Adrenal gland (tissue), 12 donors: ENCODE results near the gene CRTC1. TPM values are rescaled to one million over a fixed set of nuclear protein-coding genes. Genes with fewer than 3 reads are reported as not detected.

Experiments
- DNase-seq, 7 donors: peaks; one replicate each; pipeline ENCODE4 v3.0.0-alpha.2; 2019 to 2020
- H3K27ac ChIP-seq, 5 donors: fragments of 200-600 bp; sonication (generic) in 4 of 5; 1 replicate in 3 of 5; 2 replicates in 2 of 5; pipeline versions ENCODE4 v1.5.1 to v1.8.0; 2016 to 2020; ENCODE audit warnings: mild to moderate bottlenecking in 1 of 5
- H3K27me3 ChIP-seq: fragments of 200-600 bp; 2 replicates; pipeline ENCODE4 v1.8.0; 2021
- H3K36me3 ChIP-seq, 2 donors: fragments of 200-600 bp; replicated peaks in 1 of 2; 1 replicate in 1 of 2; 2 replicates in 1 of 2; pipeline versions ENCODE4 v1.5.1 to v1.8.0; 2018 to 2022
- H3K4me1 ChIP-seq, 2 donors: fragments of 200-600 bp; replicated peaks in 1 of 2; 1 replicate in 1 of 2; 2 replicates in 1 of 2; pipeline versions ENCODE4 v1.5.1 to v1.8.0; 2018 to 2021
- H3K4me3 ChIP-seq, 4 donors: fragments of 200-600 bp; sonication (generic) in 3 of 4; one replicate each; pipeline ENCODE4 v1.5.1; 2016 to 2018
- H3K9me3 ChIP-seq, 3 donors: fragments of 200-600 bp; sonication (generic) in 1 of 3; replicated peaks in 1 of 3; 1 replicate in 2 of 3; 2 replicates in 1 of 3; pipeline versions ENCODE4 v1.5.1 to v1.8.0; 2016 to 2021
- CTCF ChIP-seq, 6 experiments: fragments of 450-650 bp in 4 of 6; fragments of 200-600 bp in 2 of 6; sonication (generic) in 1 of 6; IDR thresholded peaks; 1 replicate in 5 of 6; 2 replicates in 1 of 6; pipeline versions ENCODE4 v1.5.1 to v1.8.0; 2016 to 2021; ENCODE audit warnings: antibody characterized with exemption in 6 of 6, mild to moderate bottlenecking in 2 of 6, moderate library complexity in 1 of 6
- POLR2A ChIP-seq, 2 donors: fragments of 450-650 bp; IDR thresholded peaks; one replicate each; pipeline ENCODE4 v1.6.1; 2017; ENCODE audit warnings: antibody characterized with exemption in 2 of 2, mild to moderate bottlenecking in 2 of 2, moderate library complexity in 1 of 2
- WGBS, 4 donors: extraction: QIAGEN DNeasy Blood & Tissue Kit in 2 of 4; methylation state at CpG; one replicate each; pipeline versions ENCODE4 v1.1.5 to v1.1.7; 2013 to 2017; 5-methylcytosine and 5-hydroxymethylcytosine counted together
- intact Hi-C, 2 donors: fragments of 100-400 bp; cut with DNase I; formaldehyde crosslinking; loops; one replicate each; pipeline versions ENCODE4 v1.14.1 to v1.15.0; 2022 to 2023
- polyA plus RNA-seq, 3 donors: library from polyadenylated mRNA; stranded (reverse); fragments of 200-250 nt in 2 of 3; fragments of 350-450 nt in 1 of 3; fragmentation: Illumina TruSeq in 1 of 3; extraction: RNeasy Lipid Tissue Mini Kit (QIAGEN cat#74804) in 1 of 3; gene quantifications; one replicate each; pipeline ENCODE4 v1.2.3, GENCODE V29; 2013 to 2014
- total RNA-seq, 9 donors: library from RNA; depleted of rRNA in 4 of 9; stranded (reverse); fragments of >200 nt in 4 of 9; fragments of 120-200 nt in 1 of 9; fragmentation: NEBNext Ultra II Directional in 1 of 9; extraction: Animal tissue kit (Norgen Biotek cat#: 25700) in 1 of 9; gene quantifications; one replicate each; pipeline versions ENCODE4 v1.1.0 to v1.2.4, GENCODE V29; 2013 to 2023
- donor health status: healthy with polysubstance abuse.
- donor health status: Bipolar disorder and iron deficiency.
- donor health status: DM: yes; HTN: yes; CAD: no.
- donor health status: DM: no; HTN: no; CAD: no.
- donor health status: DM: no; HTN: no; CAD: no.
- donor health status: DM: yes; HTN: yes; CAD: no.

The CRTC1 gene
- total and polyA plus RNA-seq, 12 donors = 3.1 to 38.1 (median 10.3) TPM

DNA sequence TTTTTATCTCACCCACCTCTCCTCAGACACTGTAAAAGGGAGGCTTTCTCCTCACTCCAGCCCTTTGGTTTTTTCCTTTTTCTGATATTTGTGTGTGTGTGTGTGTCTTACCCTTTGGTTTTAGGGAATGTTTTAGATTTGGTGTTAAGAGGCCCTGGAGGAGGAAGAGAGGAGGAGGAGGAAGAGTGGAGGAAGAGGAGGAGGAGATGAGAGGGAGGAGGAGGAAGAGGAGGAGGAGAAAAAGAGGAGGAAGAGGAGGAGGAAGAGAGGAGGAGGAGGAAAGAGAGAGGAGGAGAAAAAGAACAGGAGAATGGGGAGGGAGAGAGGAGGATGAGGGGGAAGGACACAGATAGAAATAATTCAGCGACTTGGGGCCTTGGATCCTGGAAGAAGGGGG lies 36.1 kb upstream of the CRTC1 start:
- DNase-seq = no peak
- WGBS, 4 donors = 73 to 95% (median 88%) methylated on average over 1 of the region's 1 CpG
- Histone ChIP-seq H3K9me3 (no peaks in the 10 kb centered on the region), H3K4me1 (peaks cover 7 to 30% of the 10 kb centered on the region in 2 donors), H3K27me3 (no peaks in the 10 kb centered on the region), H3K36me3 (no peaks in the 10 kb centered on the region), H3K4me3 (no peak overlapping the region), H3K27ac (peak overlapping the region in 1 of 5 donors; percentile 10)
- TF ChIP-seq CTCF (IDR thresholded peaks at IDR 0.05) (no peak), POLR2A (IDR thresholded peaks at IDR 0.05) (no peak)
- intact Hi-C loops = no loop called here

- no peak for DNase-seq
- Histone ChIP-seq H3K27ac (peak overlapping the region in 2 of 5 donors; percentile 10 to 83), H3K27me3 (no peaks in the 10 kb centered on the region), H3K4me3 (no peak overlapping the region), H3K9me3 (no peaks in the 10 kb centered on the region), H3K4me1 (peaks cover 7 to 30% of the 10 kb centered on the region in 2 donors), H3K36me3 (no peaks in the 10 kb centered on the region)
- intact Hi-C loops = no loop called here
- 90 to 100% (median 98%) methylated on average over 3 to 10 of the region's 10 CpGs for WGBS, 4 donors
- TF ChIP-seq POLR2A (IDR thresholded peaks at IDR 0.05) (no peak), CTCF (IDR thresholded peaks at IDR 0.05) (no peak)
Measured at GRCh38 chr19:18647807-18648206, 35.7 kb upstream of the CRTC1 start.

- peak in 1 of 7 donors; percentile 79 for DNase-seq
- H3K27ac ChIP-seq = peak overlapping the region in 4 of 5 donors; percentile 60 to 86 (median 80)
- H3K36me3 ChIP-seq = no peaks in the 10 kb centered on the region
- no peaks in the 10 kb centered on the region for H3K9me3 ChIP-seq
- no peaks in the 10 kb centered on the region for H3K27me3 ChIP-seq
- TF ChIP-seq POLR2A (IDR thresholded peaks at IDR 0.05) (no peak), CTCF (IDR thresholded peaks at IDR 0.05) (no peak)
- 60 to 80% (median 69%) methylated on average over 2 to 13 of the region's 13 CpGs for whole genome bisulfite sequencing, 4 donors
- intact Hi-C loops = no loop called here
- H3K4me1 ChIP-seq = peaks cover 7 to 30% of the 10 kb centered on the region in 2 donors
- H3K4me3 ChIP-seq = no peak overlapping the region
Measured at GRCh38 chr19:18648973-18649315, 34.5 kb upstream of the CRTC1 start.

- Histone ChIP-seq H3K36me3 (no peaks in the 10 kb centered on the region), H3K9me3 (no peaks in the 10 kb centered on the region), H3K27ac (peak overlapping the region in 4 of 5 donors; percentile 60 to 86 (median 80)), H3K4me3 (peak overlapping the region in 1 of 4 donors; percentile 1), H3K27me3 (no peaks in the 10 kb centered on the region), H3K4me1 (peaks cover 7 to 30% of the 10 kb centered on the region in 2 donors)
- intact Hi-C loops = no loop called here
- DNase-seq = peak in 2 of 7 donors; percentile 23 to 74
- TF ChIP-seq CTCF (IDR thresholded peaks at IDR 0.05) (no peak), POLR2A (IDR thresholded peaks at IDR 0.05) (no peak)
- WGBS, 4 donors = 46 to 74% (median 57%) methylated on average over 8 to 25 of the region's 25 CpGs
Measured at GRCh38 chr19:18649371-18650020, 34.0 kb upstream of the CRTC1 start.
